GM12892 (cell line): ENCODE data around the gene ZFP62.

Experiments used
- POLR2A ChIP-seq: IDR thresholded peaks from 2 replicates; pipeline ENCODE4 v1.6.1; 2011; ENCODE audit warnings: low read depth, low read length, control low read depth
- POLR2AphosphoS5 ChIP-seq: IDR thresholded peaks from 2 replicates; pipeline ENCODE4 v1.6.1; 2011; ENCODE audit warnings: low read depth, low read length, control low read depth

DNA sequence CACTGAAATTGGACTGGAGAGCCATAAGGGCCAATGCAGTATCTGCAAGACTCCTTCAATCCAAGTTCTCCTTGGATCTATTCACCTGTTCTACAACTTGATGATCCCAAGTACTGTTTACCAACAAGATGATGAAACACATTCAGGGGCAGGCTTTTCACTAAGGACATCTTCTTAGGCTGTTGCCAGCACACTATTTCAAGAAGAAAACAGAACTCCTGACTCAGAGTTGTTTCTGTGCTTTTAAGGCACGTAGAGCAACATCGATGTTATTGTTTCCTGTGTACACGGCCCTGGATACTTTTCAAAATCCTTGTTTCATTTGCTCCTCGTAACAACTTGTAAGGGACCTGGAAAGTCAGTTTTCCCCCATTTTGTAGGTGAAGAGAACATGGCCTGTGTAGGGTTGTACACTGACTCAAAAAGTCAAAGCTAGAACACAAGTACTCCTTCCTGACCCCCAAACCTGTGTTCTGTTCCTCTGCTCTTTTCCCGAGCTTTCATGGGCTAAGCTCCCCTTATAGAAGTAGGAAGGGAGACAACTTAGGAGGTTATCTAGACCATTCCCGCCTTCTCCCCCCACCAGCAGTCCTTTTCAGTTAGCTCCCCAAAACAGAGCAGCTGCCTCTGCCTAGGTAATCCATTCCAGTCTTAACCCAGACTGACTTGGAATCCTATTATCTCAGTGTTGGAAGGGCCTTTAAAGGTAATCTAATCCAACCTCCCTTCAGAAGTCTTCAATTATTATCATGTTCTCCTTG is 53.2 kb downstream of the ZFP62 start:
- TF ChIP-seq POLR2A (no peak), POLR2AphosphoS5 (no peak)
